K562 (cell line): ENCODE measurements around the gene TMEM101. TPM values are rescaled to one million over a fixed set of nuclear protein-coding genes. Genes with fewer than 3 reads are reported as not detected.

Experiments used
- ATAC-seq: fragments of 200-7000 bp; cut with Tn5 transposase; 3 replicates; pipeline ENCODE4 v1.9.1; 2020; ENCODE audit warnings: moderate library complexity
- BruUV-seq: library from RNA; stranded (reverse); fragments of 400-500 nt; replicated peaks from 2 replicates; lab custom pipeline; 2021; lab: Mats Ljungman, UMichigan
- CTCF ChIA-PET: fragments of 300-600 bp; formaldehyde crosslinking; extraction: SDS; loops from one replicate; lab custom pipeline; 2021; ENCODE audit warnings: low intra/inter-chr PET ratio; lab: Yijun Ruan, JAX
- POLR2A ChIA-PET: fragments of 300-600, 350-650 bp; sonication (Branson Sonifier 250); formaldehyde crosslinking; extraction: SDS; loops from one replicate; lab custom pipeline; 2021; ENCODE audit warnings: antibody characterized with exemption, inconsistent platforms; lab: Yijun Ruan, JAX
- DNase-seq, 4 experiments: peaks; one replicate each; pipeline versions ENCODE4 v3.0.0 to v3.0.0-alpha.2; 2011 to 2018; ENCODE audit warnings: low spot score in 3 of 4, mixed read lengths in 3 of 4; ENCODE audit errors: extremely low read depth in 1 of 4
- FAIRE-seq: peaks from 2 replicates; lab custom pipeline; 2011; peaks lifted over from hg19 to GRCh38; lab: Jason Lieb, UNC
- H2AFZ ChIP-seq: 2 replicates; pipeline ENCODE4 v1.6.0; 2011; ENCODE audit warnings: low read depth, low read length, control low read depth, inconsistent platforms
- H3K27ac ChIP-seq: fragments of 200-600 bp; 3 replicates; pipeline ENCODE4 v1.8.0; 2011; ENCODE audit warnings: low read depth, mild to moderate bottlenecking, control low read depth, inconsistent platforms, low read length, moderate library complexity, mixed read lengths; ENCODE audit errors: extremely low read depth
- H3K27me3 ChIP-seq, 2 experiments: fragments of 300-600 bp in 1 of 2; 2 replicates in 1 of 2; 3 replicates in 1 of 2; pipeline versions ENCODE4 v1.6.0 to v1.8.0; 2011; ENCODE audit warnings: inconsistent platforms in 2 of 2, low read length in 2 of 2, mild to moderate bottlenecking in 1 of 2, mixed read lengths in 1 of 2, moderate library complexity in 1 of 2; ENCODE audit not compliant: control insufficient read depth in 2 of 2, insufficient read depth in 2 of 2
- H3K36me3 ChIP-seq: fragments of 300-600 bp; 3 replicates; pipeline ENCODE4 v1.8.0; 2011; ENCODE audit warnings: mild to moderate bottlenecking, low read length, inconsistent platforms; ENCODE audit not compliant: control insufficient read depth, insufficient read depth
- H3K4me1 ChIP-seq, 2 experiments: fragments of 200-600 bp in 1 of 2; replicated peaks in 1 of 2; 2 replicates in 1 of 2; 3 replicates in 1 of 2; pipeline versions ENCODE4 v1.5.1 to v1.8.0; 2011; ENCODE audit warnings: inconsistent platforms in 2 of 2, low read length in 2 of 2, mild to moderate bottlenecking in 1 of 2, mixed read lengths in 1 of 2, moderate library complexity in 1 of 2; ENCODE audit not compliant: control insufficient read depth in 2 of 2, insufficient read depth in 2 of 2
- H3K4me2 ChIP-seq: 2 replicates; pipeline ENCODE4 v1.6.1; 2011; ENCODE audit warnings: low read length, control low read depth, inconsistent platforms, mixed read lengths; ENCODE audit not compliant: insufficient read depth
- H3K4me3 ChIP-seq: fragments of 200-600 bp; sonication (generic), shearing (Covaris generic); 2 replicates; pipeline ENCODE4 v1.5.1; 2016; ENCODE audit warnings: control low read depth, inconsistent platforms
- H3K79me2 ChIP-seq: fragments of 200-600 bp; 3 replicates; pipeline ENCODE4 v1.8.0; 2011; ENCODE audit warnings: low read length, inconsistent platforms; ENCODE audit not compliant: control insufficient read depth, insufficient read depth
- H3K9ac ChIP-seq, 2 experiments: 2 replicates each; pipeline versions ENCODE4 v1.6.0 to v1.6.1; 2011; ENCODE audit warnings: low read depth in 2 of 2, low read length in 2 of 2, control low read depth in 1 of 2, inconsistent platforms in 1 of 2, mild to moderate bottlenecking in 1 of 2, mixed read lengths in 1 of 2; ENCODE audit not compliant: insufficient read depth in 1 of 2
- H3K9me1 ChIP-seq: one replicate; pipeline ENCODE4 v1.6.0; 2011; ENCODE audit warnings: inconsistent platforms, mild to moderate bottlenecking, low read length, moderate library complexity; ENCODE audit not compliant: control insufficient read depth, insufficient read depth
- H3K9me3 ChIP-seq: replicated peaks from 2 replicates; pipeline ENCODE4 v1.5.1; 2011; ENCODE audit warnings: low read depth, low read length, inconsistent platforms; ENCODE audit not compliant: control insufficient read depth, insufficient read depth
- H4K20me1 ChIP-seq: replicated peaks from 2 replicates; pipeline ENCODE4 v1.6.1; 2011; ENCODE audit warnings: low read length, inconsistent platforms, mixed read lengths; ENCODE audit not compliant: control insufficient read depth, insufficient read depth
- CEBPG ChIP-seq, 3 experiments: fragments of 200-800 bp in 1 of 3; sonication (Bioruptor generic) in 1 of 3; sonication (generic) in 1 of 3; formaldehyde crosslinking in 1 of 3; IDR thresholded peaks in 2 of 3; conservative IDR thresholded peaks in 1 of 3; 2 replicates each; pipeline versions ENCODE4 v1.6.1 to v1.8.0; 2016 to 2022; ENCODE audit warnings: missing compliant biosample characterization in 2 of 3, missing genetic modification characterization in 2 of 3, mild to moderate bottlenecking in 1 of 3, missing genetic modification reagents in 1 of 3
- LARP7 ChIP-seq: fragments of 450-650 bp; IDR thresholded peaks from 2 replicates; pipeline ENCODE4 v1.6.1; 2016
- NFIC ChIP-seq: fragments of 450-650 bp; IDR thresholded peaks from 2 replicates; pipeline ENCODE4 v1.6.1; 2017; ENCODE audit warnings: mild to moderate bottlenecking, inconsistent platforms
- POLR3G ChIP-seq: IDR thresholded peaks from 2 replicates; pipeline ENCODE4 v1.6.1; 2011; ENCODE audit not compliant: insufficient read length, insufficient replicate concordance; ENCODE audit errors: extremely low read depth
- SETDB1 ChIP-seq: IDR thresholded peaks from one replicate; pipeline ENCODE4 v1.6.1; 2012; ENCODE audit warnings: low read length, control low read depth, inconsistent platforms
- SP1 ChIP-seq: sonication (generic); formaldehyde crosslinking; IDR thresholded peaks from 2 replicates; pipeline ENCODE4 v1.8.1; 2022; ENCODE audit warnings: mild to moderate bottlenecking, missing genetic modification reagents
- SRSF7 ChIP-seq: fragments of 200-400 bp; formaldehyde crosslinking; optimal IDR thresholded peaks from 2 replicates; pipeline ENCODE3; 2017; ENCODE audit warnings: mild to moderate bottlenecking, low read depth, low read length
- ZBTB9 ChIP-seq: fragments of 450-650 bp; formaldehyde crosslinking; IDR thresholded peaks from 2 replicates; pipeline ENCODE4 v1.4.0; 2020; ENCODE audit warnings: mild to moderate bottlenecking, moderate library complexity
- ZNF263 ChIP-seq: sonication (generic); formaldehyde crosslinking; IDR thresholded peaks from 2 replicates; pipeline ENCODE4 v1.8.0; 2022; ENCODE audit warnings: mild to moderate bottlenecking, missing genetic modification reagents, borderline replicate concordance
- WGBS: fragments of 100-300 bp; shearing (Covaris generic); methylation state at CpG from one replicate; pipeline ENCODE4 v1.1.6; 2016; ENCODE audit warnings: low coverage, mixed read lengths; ENCODE audit not compliant: insufficient coverage; ENCODE audit errors: missing lambda C conversion rate; 5-methylcytosine and 5-hydroxymethylcytosine counted together
- in situ Hi-C: fragments of 300-500 bp; cut with MboI; formaldehyde crosslinking; loops from 4 replicates; pipeline ENCODE4 v1.15.0; 2018; ENCODE audit warnings: inconsistent platforms, mixed read lengths
- intact Hi-C: fragments of 100-400 bp; cut with micrococcal nuclease; formaldehyde crosslinking; loops from 2 replicates; pipeline ENCODE4 v1.14.2; 2022
- polyA plus RNA-seq, 8 experiments: library from polyadenylated mRNA; depleted of rRNA in 4 of 8; stranded (reverse) in 5 of 8; unstranded in 3 of 8; fragments of >200 nt; fragmentation: Nextera tagmentation in 2 of 8; fragmentation: Illumina TruSeq in 1 of 8; extraction: Ambion mirVana in 2 of 8; extraction: Trizol in 1 of 8; gene quantifications; 2 replicates each; pipeline versions ENCODE4 v1.2.1 to v1.2.3, GENCODE V29; 2011 to 2014; ENCODE audit warnings: inconsistent platforms in 1 of 8, missing spikeins in 1 of 8
- total RNA-seq, 7 experiments: library from RNA; depleted of rRNA in 6 of 7; stranded (reverse); fragments of >200 nt in 6 of 7; fragmentation: Illumina TruSeq in 2 of 7; extraction: Trizol in 2 of 7; gene quantifications; 2 replicates each; pipeline versions ENCODE4 v1.2.1 to v1.2.3, GENCODE V29; 2011 to 2021; ENCODE audit warnings: low replicate concordance in 1 of 7

Gene TMEM101
- total and polyA plus RNA-seq, 9 of the 15 experiments (the other 6 are each of a cell fraction or from before 2014, with no cell fraction given) = 21.2 to 110 (median 37.8) TPM

GRCh38 chr17:44002141-44002848 lies 12.5 kb downstream of the TMEM101 start:
- no peaks in the 10 kb centered on the region for H3K36me3 ChIP-seq
- no peak overlapping the region for H3K4me3 ChIP-seq
- H3K4me1 ChIP-seq = peaks cover 9 to 32% of the 10 kb centered on the region in 2 experiments
- no peaks in the 10 kb centered on the region for H3K9me3 ChIP-seq
- FAIRE-seq (no peak), DNase-seq (no peak), ATAC-seq (no peak)
- H3K9ac ChIP-seq = 0 out of 4 replicates have a peak overlapping the region, but pooled peaks of 1 of the 2 experiments have one; percentile 63
- no peak overlapping the region for H3K4me2 ChIP-seq
- intact Hi-C loops (no loop called here), in situ Hi-C loops (no loop called here)
- ChIA-PET CTCF (no interaction called here), POLR2A (interaction anchor here (1.1 to 1.2 kb wide), 2 partner anchors 49 to 64 kb away, joined by 3 to 6 read pairs; partner anchors contain the start of genes LSM12 and PYY)
- BruUV-seq = no TSS peak
- peaks cover 3% of the 10 kb centered on the region; the same call in 1 of the 2 replicates for H4K20me1 ChIP-seq
- 54% methylated on average over 9 of the region's 9 CpGs for WGBS
- no peaks in the 10 kb centered on the region for H3K79me2 ChIP-seq
- H3K27ac ChIP-seq = no peak overlapping the region
- H2AFZ ChIP-seq = no peak overlapping the region
- H3K9me1 ChIP-seq = no peaks in the 10 kb centered on the region
- no peaks in the 10 kb centered on the region; a peak in 1 of 5 replicates for H3K27me3 ChIP-seq
- TF ChIP-seq CEBPG (CRISPR knock-in tag; IDR thresholded peaks at IDR 0.05) = peak; percentile 32; the same call in 1 of the 2 replicates
- TF ChIP-seq CEBPG (tag; conservative IDR thresholded peaks at IDR 0.05 in 1 of 2, IDR thresholded peaks at IDR 0.05 in 1 of 2) = peak in 1 of 2 experiments; percentile 49; a peak in 1 of 4 replicates
- no peak for TF ChIP-seq ZNF263 (CRISPR knock-in tag)
- TF ChIP-seq POLR3G = no peak
- no peak for TF ChIP-seq SETDB1
- no peak for TF ChIP-seq ZBTB9 (CRISPR knock-in tag)
- no peak for TF ChIP-seq NFIC
- no peak for TF ChIP-seq LARP7
- TF ChIP-seq SP1 (CRISPR knock-in tag) = no peak
- no peak for TF ChIP-seq SRSF7
